Hepatocyte (in vitro differentiated cells): ENCODE measurements around the gene SMIM13. TPM values are rescaled to one million over a fixed set of nuclear protein-coding genes. Genes with fewer than 3 reads are reported as not detected.

Experiments used
- DNase-seq: peaks from one replicate; pipeline ENCODE4 v3.0.0-alpha.2; 2016; ENCODE audit warnings: low spot score
- H2AFZ ChIP-seq: fragments of 200-600 bp; sonication (generic); 2 replicates; pipeline ENCODE4 v1.6.0; 2016; ENCODE audit warnings: antibody characterized with exemption, mild to moderate bottlenecking
- H3K27ac ChIP-seq: fragments of 200-600 bp; sonication (generic); 2 replicates; pipeline ENCODE4 v1.5.1; 2016; ENCODE audit warnings: mild to moderate bottlenecking
- H3K27me3 ChIP-seq: fragments of 200-600 bp; sonication (generic); 2 replicates; pipeline ENCODE4 v1.6.1; 2016
- H3K36me3 ChIP-seq: fragments of 200-600 bp; sonication (generic); replicated peaks from 2 replicates; pipeline ENCODE4 v1.5.1; 2016; ENCODE audit warnings: low read depth; ENCODE audit not compliant: insufficient read depth
- H3K4me1 ChIP-seq: fragments of 200-600 bp; sonication (generic); 2 replicates; pipeline ENCODE4 v1.5.1; 2016; ENCODE audit warnings: mild to moderate bottlenecking, moderate library complexity; ENCODE audit not compliant: insufficient read depth
- H3K4me2 ChIP-seq: fragments of 200-600 bp; sonication (generic); 2 replicates; pipeline ENCODE4 v1.6.0; 2016
- H3K4me3 ChIP-seq: fragments of 200-600 bp; sonication (generic); 2 replicates; pipeline ENCODE4 v1.5.1; 2016; ENCODE audit warnings: mild to moderate bottlenecking
- H3K79me2 ChIP-seq: fragments of 200-600 bp; sonication (generic); 2 replicates; pipeline ENCODE4 v1.6.0; 2017; ENCODE audit warnings: mild to moderate bottlenecking
- H3K9me2 ChIP-seq: fragments of 200-600 bp; sonication (generic); replicated peaks from 2 replicates; pipeline ENCODE4 v1.6.0; 2017; ENCODE audit warnings: mild to moderate bottlenecking; ENCODE audit not compliant: insufficient read depth
- H3K9me3 ChIP-seq: fragments of 200-600 bp; sonication (generic); 2 replicates; pipeline ENCODE4 v1.5.1; 2016; ENCODE audit warnings: low read depth, mild to moderate bottlenecking
- H4K20me1 ChIP-seq: fragments of 200-600 bp; sonication (generic); 2 replicates; pipeline ENCODE4 v1.6.0; 2016; ENCODE audit warnings: mild to moderate bottlenecking; ENCODE audit not compliant: insufficient read depth, poor library complexity, severe bottlenecking
- CTCF ChIP-seq: fragments of 200-600 bp; sonication (generic); IDR thresholded peaks from 2 replicates; pipeline ENCODE4 v1.5.1; 2016; ENCODE audit warnings: antibody characterized with exemption, mild to moderate bottlenecking; ENCODE audit not compliant: poor library complexity
- EZH2 ChIP-seq: fragments of 200-600 bp; sonication (generic); IDR thresholded peaks from 2 replicates; pipeline ENCODE4 v1.6.1; 2016; ENCODE audit warnings: antibody characterized with exemption, mild to moderate bottlenecking, borderline replicate concordance
- EZH2phosphoT487 ChIP-seq: fragments of 200-600 bp; sonication (generic); IDR thresholded peaks from one replicate; pipeline ENCODE4 v1.6.1; 2018; ENCODE audit warnings: antibody characterized with exemption, mild to moderate bottlenecking, low read depth, moderate library complexity; ENCODE audit not compliant: unreplicated experiment, severe bottlenecking
- WGBS: methylation state at CpG from one replicate; pipeline ENCODE4 v1.1.6; 2016; ENCODE audit warnings: low lambda C conversion rate; ENCODE audit errors: missing lambda C conversion rate; 5-methylcytosine and 5-hydroxymethylcytosine counted together
- polyA plus RNA-seq: library from polyadenylated mRNA; unstranded; fragments of >200 nt; fragmentation: Nextera tagmentation; extraction: Ambion mirVana; gene quantifications from 2 replicates; pipeline ENCODE4 v1.2.1, GENCODE V29; 2016
- total RNA-seq: library from RNA; depleted of rRNA; stranded (reverse); fragments of >200 nt; gene quantifications from 2 replicates; pipeline ENCODE4 v1.2.3, GENCODE V29; 2014

Gene SMIM13
- total and polyA plus RNA-seq, 2 experiments from 2014 or later = 9.3 to 18.2 TPM

DNA sequence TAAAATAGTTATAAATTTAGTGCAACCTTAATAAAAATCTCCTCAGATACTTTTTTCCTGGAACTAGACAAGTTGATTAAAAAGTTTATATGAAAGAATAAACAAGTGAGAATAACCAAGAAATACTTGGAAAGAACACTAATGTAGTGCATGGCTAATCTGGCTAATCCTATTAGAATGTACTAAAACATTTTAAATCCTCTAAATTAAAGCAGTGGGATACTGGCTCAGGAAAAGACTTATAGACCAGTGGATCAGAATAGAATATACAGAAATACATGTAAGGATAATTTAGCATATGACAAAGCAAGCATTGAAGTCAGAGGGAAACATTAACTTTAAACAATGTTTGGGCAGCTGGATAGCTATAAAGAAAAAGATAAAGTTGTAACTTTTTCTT lies 58.9 kb downstream of the SMIM13 start:
- H3K27me3 ChIP-seq = no peaks in the 10 kb centered on the region
- H3K4me1 ChIP-seq = no peaks in the 10 kb centered on the region
- no peaks in the 10 kb centered on the region for H3K79me2 ChIP-seq
- no peak for DNase-seq
- H3K9me2 ChIP-seq = no peaks in the 10 kb centered on the region
- H3K27ac ChIP-seq = no peak overlapping the region
- no peak overlapping the region for H3K4me3 ChIP-seq
- no peaks in the 10 kb centered on the region for H3K36me3 ChIP-seq
- no peaks in the 10 kb centered on the region for H3K9me3 ChIP-seq
- H3K4me2 ChIP-seq = no peak overlapping the region
- no peaks in the 10 kb centered on the region for H4K20me1 ChIP-seq
- TF ChIP-seq EZH2 = no peak
- no peak for TF ChIP-seq CTCF
- no peak for TF ChIP-seq EZH2phosphoT487
- no peak overlapping the region for H2AFZ ChIP-seq

GRCh38 chr6:11153447-11153846 lies 59.8 kb downstream of the SMIM13 start:
- Histone ChIP-seq H3K4me2 (peak overlapping the region; percentile 74), H3K27ac (peak overlapping the region; percentile 20), H4K20me1 (no peaks in the 10 kb centered on the region), H3K4me1 (no peaks in the 10 kb centered on the region), H2AFZ (no peak overlapping the region), H3K4me3 (no peak overlapping the region), H3K27me3 (no peaks in the 10 kb centered on the region), H3K36me3 (no peaks in the 10 kb centered on the region), H3K9me2 (no peaks in the 10 kb centered on the region), H3K9me3 (no peaks in the 10 kb centered on the region), H3K79me2 (no peaks in the 10 kb centered on the region)
- no peak for DNase-seq
- 98% methylated on average over 6 of the region's 6 CpGs for WGBS
- TF ChIP-seq EZH2 (no peak), EZH2phosphoT487 (no peak), CTCF (no peak)

GRCh38 chr6:11155589-11155988 lies 62.0 kb downstream of the SMIM13 start:
- no peaks in the 10 kb centered on the region for H3K9me3 ChIP-seq
- no peak for DNase-seq

DNA sequence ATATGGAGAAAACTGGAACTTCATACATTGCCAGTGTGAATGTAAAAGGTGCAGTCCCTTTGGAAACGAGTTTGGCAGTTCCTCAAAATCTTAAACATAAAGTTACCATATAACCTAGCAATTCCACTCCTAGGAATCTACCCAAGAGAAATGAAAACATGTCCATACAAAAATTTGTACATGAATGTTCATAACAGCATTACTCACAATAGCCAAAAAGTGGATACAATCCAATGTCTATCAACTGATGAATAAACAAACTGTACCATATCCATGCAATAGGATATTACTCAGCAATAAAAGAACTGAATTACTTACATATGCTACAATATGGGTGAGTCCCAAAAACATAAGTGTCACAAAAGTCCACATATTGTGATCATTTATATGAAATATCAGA lies 66.6 kb downstream of the SMIM13 start:
- WGBS = 89% methylated on average over 1 of the region's 1 CpG
- Histone ChIP-seq H3K27me3 (no peaks in the 10 kb centered on the region), H3K36me3 (no peaks in the 10 kb centered on the region), H3K4me2 (no peak overlapping the region), H3K27ac (no peak overlapping the region), H3K9me3 (no peaks in the 10 kb centered on the region), H4K20me1 (no peaks in the 10 kb centered on the region), H3K4me3 (no peak overlapping the region), H2AFZ (no peak overlapping the region), H3K4me1 (no peaks in the 10 kb centered on the region), H3K79me2 (no peaks in the 10 kb centered on the region), H3K9me2 (no peaks in the 10 kb centered on the region)
- no peak for DNase-seq
- TF ChIP-seq EZH2 = no peak
- no peak for TF ChIP-seq CTCF
- TF ChIP-seq EZH2phosphoT487 = no peak

More at GRCh38 chr6:11155589-11155988, 62.0 kb downstream of the SMIM13 start:
- TF ChIP-seq EZH2phosphoT487 = no peak
- Histone ChIP-seq H3K4me2 (no peak overlapping the region), H3K27me3 (no peaks in the 10 kb centered on the region), H3K9me2 (no peaks in the 10 kb centered on the region), H3K79me2 (no peaks in the 10 kb centered on the region), H3K4me1 (no peaks in the 10 kb centered on the region), H4K20me1 (no peaks in the 10 kb centered on the region), H3K4me3 (no peak overlapping the region), H3K27ac (no peak overlapping the region), H2AFZ (no peak overlapping the region), H3K36me3 (no peaks in the 10 kb centered on the region)
